Endodermal cell (in vitro differentiated cells): ENCODE measurements around the gene AMH. TPM values are rescaled to one million over a fixed set of nuclear protein-coding genes. Genes with fewer than 3 reads are reported as not detected.

ENCODE experiments used
- DNase-seq: peaks from one replicate; pipeline ENCODE4 v3.0.0-alpha.2; 2017
- H3K27ac ChIP-seq: 2 replicates; pipeline ENCODE4 v1.5.1; 2013; ENCODE audit warnings: mild to moderate bottlenecking, low read depth, low read length, moderate library complexity
- H3K27me3 ChIP-seq: 2 replicates; pipeline ENCODE4 v1.6.1; 2013; ENCODE audit warnings: mild to moderate bottlenecking, low read length, moderate library complexity; ENCODE audit not compliant: insufficient read depth, control insufficient read depth, poor library complexity, severe bottlenecking
- H3K36me3 ChIP-seq: 2 replicates; pipeline ENCODE4 v1.7.0; 2013; ENCODE audit warnings: mild to moderate bottlenecking, low read length, moderate library complexity; ENCODE audit not compliant: control insufficient read depth, insufficient read depth
- H3K4me1 ChIP-seq: one replicate; pipeline ENCODE4 v1.7.0; 2013; ENCODE audit warnings: low read length; ENCODE audit not compliant: control insufficient read depth, insufficient read depth
- H3K4me3 ChIP-seq: 2 replicates; pipeline ENCODE4 v1.5.1; 2013; ENCODE audit warnings: mild to moderate bottlenecking, low read length, moderate library complexity
- H3K9ac ChIP-seq: 2 replicates; pipeline ENCODE4 v1.6.1; 2013; ENCODE audit warnings: mild to moderate bottlenecking, low read length, moderate library complexity; ENCODE audit not compliant: poor library complexity, severe bottlenecking; ENCODE audit errors: extremely low read depth
- H3K9me3 ChIP-seq: 2 replicates; pipeline ENCODE4 v1.6.1; 2013; ENCODE audit warnings: mild to moderate bottlenecking, low read length, moderate library complexity; ENCODE audit not compliant: control insufficient read depth
- H3K27ac Mint-ChIP-seq: 2 replicates; pipeline ENCODE4 v1.8.0; 2020; ENCODE audit warnings: mixed read lengths
- H3K27me3 Mint-ChIP-seq: 2 replicates; pipeline ENCODE4 v1.8.0; 2021; ENCODE audit warnings: mild to moderate bottlenecking, mixed read lengths; ENCODE audit not compliant: insufficient read depth
- H3K36me3 Mint-ChIP-seq: 2 replicates; pipeline ENCODE4 v1.8.0; 2020; ENCODE audit warnings: low read depth, mixed read lengths
- H3K4me1 Mint-ChIP-seq: 2 replicates; pipeline ENCODE4 v1.8.0; 2020; ENCODE audit warnings: mixed read lengths
- H3K4me3 Mint-ChIP-seq: 2 replicates; pipeline ENCODE4 v1.8.0; 2020; ENCODE audit warnings: mild to moderate bottlenecking, moderate library complexity, mixed read lengths
- H3K9me3 Mint-ChIP-seq: 2 replicates; pipeline ENCODE4 v1.8.0; 2020; ENCODE audit warnings: mild to moderate bottlenecking, mixed read lengths
- CTCF ChIP-seq: fragments of 200-600 bp; sonication (generic); conservative IDR thresholded peaks from 2 replicates; pipeline ENCODE4 v1.5.0; 2021; ENCODE audit warnings: antibody characterized with exemption, mild to moderate bottlenecking
- WGBS, 2 experiments: methylation state at CpG; one replicate each; pipeline versions ENCODE4 v1.1.5 to v1.1.7; 2013; ENCODE audit warnings: missing lambda C conversion rate in 2 of 2, mixed read lengths in 1 of 2; ENCODE audit not compliant: insufficient coverage in 1 of 2, insufficient read length in 1 of 2; 5-methylcytosine and 5-hydroxymethylcytosine counted together
- total RNA-seq, 2 donors: library from RNA; stranded (reverse); fragmentation: NEBNext Ultra II Directional in 1 of 2; extraction: Animal tissue kit (Norgen Biotek cat#: 25700) in 1 of 2; gene quantifications; 2 replicates in 1 of 2; 3 replicates in 1 of 2; pipeline ENCODE4 v1.2.1, GENCODE V29; 2021

The AMH gene
- total RNA-seq, 2 donors from 2014 or later = 20.5 to 35.1 TPM

DNA sequence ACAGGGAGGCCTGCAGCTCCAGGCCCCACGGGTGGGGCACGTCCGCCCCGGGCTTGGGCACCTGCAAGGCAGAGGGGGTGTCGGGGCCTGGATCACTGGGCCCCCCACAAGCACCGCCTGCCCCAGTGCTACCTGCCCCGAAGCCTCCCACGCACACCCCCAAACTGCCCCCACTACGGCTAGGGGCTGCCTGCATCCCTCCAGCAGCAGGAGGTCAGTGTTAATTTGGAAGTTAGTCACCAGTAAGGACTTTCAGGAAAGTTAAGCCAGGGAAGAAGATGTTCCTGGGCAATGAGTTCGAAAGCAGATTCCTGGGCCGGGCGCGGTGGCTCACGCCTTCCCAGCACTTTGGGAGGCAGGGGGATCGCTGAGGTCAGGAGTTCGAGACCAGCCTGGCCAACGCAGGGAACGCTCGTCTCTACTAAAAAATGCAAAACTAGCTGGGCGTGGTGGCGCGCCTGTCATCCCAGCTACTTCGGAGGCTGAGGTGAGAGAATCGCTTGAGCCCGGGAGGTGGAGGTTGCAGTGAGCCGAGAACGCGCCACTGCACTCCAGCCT lies 27.4 kb downstream of the AMH start:
- peaks cover 18% of the 10 kb centered on the region for H3K36me3 ChIP-seq
- no peak for TF ChIP-seq CTCF
- H3K27ac ChIP-seq = no peak overlapping the region
- H3K36me3 Mint-ChIP-seq = peaks cover 17% of the 10 kb centered on the region
- no peak overlapping the region for H3K4me3 Mint-ChIP-seq
- no peaks in the 10 kb centered on the region for H3K9me3 Mint-ChIP-seq
- no peaks in the 10 kb centered on the region for H3K27me3 Mint-ChIP-seq
- no peak overlapping the region for H3K27ac Mint-ChIP-seq
- H3K4me3 ChIP-seq = no peak overlapping the region
- H3K27me3 ChIP-seq = peaks cover under 1% of the 10 kb centered on the region
- 94 to 98% methylated on average over 17 to 28 of the region's 28 CpGs for WGBS, 2 experiments
- H3K4me1 ChIP-seq = peaks cover 6% of the 10 kb centered on the region
- H3K9me3 ChIP-seq = no peaks in the 10 kb centered on the region
- H3K4me1 Mint-ChIP-seq = peaks cover 13% of the 10 kb centered on the region
- H3K9ac ChIP-seq = no peak overlapping the region
- DNase-seq = no peak

DNA sequence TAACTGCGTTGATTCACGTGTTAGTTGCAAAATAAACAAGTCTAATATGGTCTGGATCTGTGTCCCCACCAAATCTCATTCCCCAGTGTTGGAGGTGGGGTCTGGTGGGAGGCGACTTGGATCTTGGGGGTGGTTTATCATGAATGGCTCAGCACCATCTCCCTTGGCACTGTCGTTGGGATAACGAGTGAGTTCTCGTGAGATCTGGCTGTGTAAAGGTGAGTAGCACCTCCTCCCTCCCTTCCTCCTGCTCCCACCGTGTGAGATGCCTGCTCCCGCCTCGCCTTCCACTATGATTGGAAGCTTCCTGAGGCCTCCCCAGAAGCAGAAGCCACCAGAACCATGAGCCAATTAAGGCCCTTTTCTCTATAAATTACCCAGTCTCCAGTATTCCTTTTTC lies 28.0 kb downstream of the AMH start:
- peaks cover 7% of the 10 kb centered on the region for H3K27me3 ChIP-seq
- no peaks in the 10 kb centered on the region for H3K9me3 ChIP-seq
- Mint-ChIP-seq H3K9me3 (no peaks in the 10 kb centered on the region), H3K27me3 (peaks cover 5% of the 10 kb centered on the region), H3K36me3 (peaks cover 13% of the 10 kb centered on the region), H3K4me3 (no peak overlapping the region), H3K27ac (peak overlapping the region; percentile 58), H3K4me1 (peaks cover 9% of the 10 kb centered on the region)
- no peak for TF ChIP-seq CTCF
- peaks cover 13% of the 10 kb centered on the region for H3K36me3 ChIP-seq
- 88 to 94% methylated on average over 6 to 9 of the region's 9 CpGs for WGBS, 2 experiments
- H3K4me3 ChIP-seq = no peak overlapping the region
- no peak overlapping the region for H3K9ac ChIP-seq
- H3K27ac ChIP-seq = no peak overlapping the region
- H3K4me1 ChIP-seq = peaks cover 3% of the 10 kb centered on the region
- DNase-seq = no peak

DNA sequence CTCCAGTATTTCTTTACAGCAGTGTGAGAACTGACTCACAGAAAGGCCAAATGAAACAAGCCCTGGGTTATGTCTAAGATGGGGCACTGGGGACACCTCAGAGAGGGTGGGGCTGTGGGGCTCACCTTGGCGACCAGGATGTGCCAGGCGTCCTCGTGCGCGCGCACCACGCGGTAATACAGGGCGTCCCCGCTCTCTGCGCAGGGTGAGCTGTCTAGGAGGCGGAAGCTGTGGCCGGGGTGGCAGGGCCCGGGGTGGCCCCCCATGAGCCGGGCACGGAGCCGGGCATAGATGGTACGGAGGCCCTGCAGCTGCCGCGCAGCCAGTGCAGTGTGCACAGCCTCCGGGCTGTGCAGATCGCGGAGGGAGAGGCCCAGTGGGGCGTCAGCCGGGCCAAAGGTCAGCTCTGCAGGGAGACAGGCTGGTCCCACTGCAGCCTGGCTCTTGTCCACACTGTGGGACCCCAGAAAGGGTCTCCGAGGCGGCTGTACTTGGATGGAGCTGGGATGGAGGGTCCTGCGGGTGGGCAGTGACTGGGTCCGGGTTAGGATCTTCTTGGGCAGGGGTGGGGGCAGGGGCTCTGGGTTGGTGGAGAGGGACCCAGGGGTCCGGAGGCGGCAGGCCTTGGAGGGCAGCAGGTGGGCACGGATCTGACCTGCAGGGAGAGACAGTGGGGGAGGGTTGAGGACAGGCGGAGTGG lies 29.5 kb downstream of the AMH start:
- Mint-ChIP-seq H3K36me3 (peaks cover 10% of the 10 kb centered on the region), H3K27ac (no peak overlapping the region), H3K4me3 (no peak overlapping the region), H3K4me1 (peaks cover 7% of the 10 kb centered on the region), H3K27me3 (peaks cover 17% of the 10 kb centered on the region), H3K9me3 (no peaks in the 10 kb centered on the region)
- WGBS, 2 experiments = 94 to 98% methylated on average over 25 to 33 of the region's 33 CpGs
- Histone ChIP-seq H3K27me3 (peaks cover 19% of the 10 kb centered on the region), H3K9me3 (no peaks in the 10 kb centered on the region), H3K27ac (no peak overlapping the region), H3K9ac (no peak overlapping the region), H3K4me1 (no peaks in the 10 kb centered on the region), H3K36me3 (peaks cover 8% of the 10 kb centered on the region), H3K4me3 (no peak overlapping the region)
- DNase-seq = no peak
- no peak for TF ChIP-seq CTCF
